Endothelial cell of umbilical vein (primary cell): ENCODE results near the gene HEXIM2. TPM values are rescaled to one million over a fixed set of nuclear protein-coding genes. Genes with fewer than 3 reads are reported as not detected.

Source experiments
- BruUV-seq: library from RNA; stranded (reverse); fragments of 400-500 nt; replicated peaks from 2 replicates; lab custom pipeline; 2021; lab: Mats Ljungman, UMichigan
- CTCF ChIA-PET: fragments of 300-600, 350-600 bp; sonication (Branson Sonifier 250); formaldehyde crosslinking; loops from one replicate; lab custom pipeline; 2021; ENCODE audit warnings: antibody characterized with exemption, inconsistent platforms; lab: Charles Lee
- POLR2A ChIA-PET: fragments of 300-600, 350-600 bp; sonication (Branson Sonifier 250); formaldehyde crosslinking; loops from one replicate; lab custom pipeline; 2021; ENCODE audit warnings: antibody characterized with exemption, inconsistent platforms; lab: Charles Lee
- DNase-seq: peaks from one replicate; pipeline ENCODE4 v3.0.0-alpha.2; 2011; ENCODE audit warnings: low read depth, low spot score
- FAIRE-seq: peaks from 2 replicates; lab custom pipeline; 2011; peaks lifted over from hg19 to GRCh38; lab: Jason Lieb, UNC
- H2AFZ ChIP-seq: 2 replicates; pipeline ENCODE4 v1.6.0; 2012; ENCODE audit warnings: low read depth, low read length, control low read depth, inconsistent platforms
- H3K27ac ChIP-seq: 2 replicates; pipeline ENCODE4 v1.5.1; 2011; ENCODE audit warnings: low read depth, mild to moderate bottlenecking, control low read depth, low read length, moderate library complexity; ENCODE audit not compliant: insufficient read depth
- H3K27me3 ChIP-seq, 2 experiments: 2 replicates each; pipeline versions ENCODE4 v1.6.0 to v1.6.1; 2011; ENCODE audit warnings: low read length in 2 of 2, mixed read lengths in 1 of 2; ENCODE audit not compliant: control insufficient read depth in 2 of 2, insufficient read depth in 2 of 2
- H3K36me3 ChIP-seq, 2 experiments: 2 replicates in 1 of 2; 3 replicates in 1 of 2; pipeline ENCODE4 v1.5.1; 2011; ENCODE audit warnings: low read length in 2 of 2, mild to moderate bottlenecking in 1 of 2, moderate library complexity in 1 of 2; ENCODE audit not compliant: control insufficient read depth in 2 of 2, insufficient read depth in 2 of 2; ENCODE audit errors: extremely low read depth in 1 of 2
- H3K4me1 ChIP-seq: 3 replicates; pipeline ENCODE4 v1.5.1; 2011; ENCODE audit warnings: mild to moderate bottlenecking, low read length; ENCODE audit not compliant: control insufficient read depth, insufficient read depth; ENCODE audit errors: extremely low read depth
- H3K4me2 ChIP-seq: 2 replicates; pipeline ENCODE4 v1.6.1; 2011; ENCODE audit warnings: low read length, control low read depth, mixed read lengths; ENCODE audit not compliant: insufficient read depth
- H3K4me3 ChIP-seq, 3 experiments: fragments of 200-600 bp in 1 of 3; sonication (generic), shearing (Covaris generic) in 1 of 3; replicated peaks in 1 of 3; 2 replicates each; pipeline ENCODE4 v1.5.1; 2011 to 2016; ENCODE audit warnings: control low read depth in 3 of 3, low read length in 3 of 3, mild to moderate bottlenecking in 2 of 3, inconsistent platforms in 1 of 3, low read depth in 1 of 3, moderate library complexity in 1 of 3; ENCODE audit not compliant: insufficient read depth in 1 of 3
- H3K79me2 ChIP-seq: 2 replicates; pipeline ENCODE4 v1.6.0; 2012; ENCODE audit warnings: low read length, inconsistent platforms; ENCODE audit not compliant: control insufficient read depth, insufficient read depth
- H3K9ac ChIP-seq: replicated peaks from 2 replicates; pipeline ENCODE3; 2011; ENCODE audit warnings: low read length, control low read depth; ENCODE audit not compliant: insufficient read depth; ENCODE audit errors: extremely low read depth
- H3K9me1 ChIP-seq: replicated peaks from 3 replicates; pipeline ENCODE4 v1.6.0; 2011; ENCODE audit warnings: mild to moderate bottlenecking, low read length; ENCODE audit not compliant: control insufficient read depth, insufficient read depth; ENCODE audit errors: extremely low read depth
- H3K9me3 ChIP-seq: replicated peaks from 2 replicates; pipeline ENCODE4 v1.5.1; 2012; ENCODE audit warnings: low read length, inconsistent platforms; ENCODE audit not compliant: control insufficient read depth, insufficient read depth
- H4K20me1 ChIP-seq: replicated peaks from 2 replicates; pipeline ENCODE3; 2011; ENCODE audit warnings: mild to moderate bottlenecking, low read length; ENCODE audit not compliant: control insufficient read depth, insufficient read depth; ENCODE audit errors: extremely low read depth
- EZH2 ChIP-seq: IDR thresholded peaks from 2 replicates; pipeline ENCODE4 v1.6.1; 2012; ENCODE audit warnings: borderline replicate concordance, low read depth, mild to moderate bottlenecking, moderate library complexity, low read length, inconsistent platforms; ENCODE audit not compliant: severe bottlenecking
- FOS ChIP-seq: IDR thresholded peaks from 2 replicates; pipeline ENCODE4 v1.6.1; 2011; ENCODE audit warnings: mild to moderate bottlenecking, low read length, moderate library complexity, borderline replicate concordance; ENCODE audit not compliant: insufficient read depth
- GATA2 ChIP-seq: IDR thresholded peaks from 2 replicates; pipeline ENCODE4 v1.7.0; 2011; ENCODE audit warnings: low read depth, mild to moderate bottlenecking, moderate library complexity, mixed read lengths, low read length; ENCODE audit not compliant: insufficient read length, insufficient read depth
- JUN ChIP-seq: IDR thresholded peaks from 2 replicates; pipeline ENCODE4 v1.6.1; 2011; ENCODE audit warnings: borderline replicate concordance, low read depth; ENCODE audit not compliant: insufficient read length, insufficient read depth
- MYC ChIP-seq: IDR thresholded peaks from one replicate; pipeline ENCODE4 v1.6.1; 2011; ENCODE audit warnings: mild to moderate bottlenecking, low read depth, low read length
- POLR2A ChIP-seq: IDR thresholded peaks from 2 replicates; pipeline ENCODE4 v1.6.1; 2012; ENCODE audit warnings: low read depth, mild to moderate bottlenecking, control low read depth, low read length
- POLR2AphosphoS5 ChIP-seq: IDR thresholded peaks from 2 replicates; pipeline ENCODE4 v1.6.1; 2012; ENCODE audit warnings: low read depth, mild to moderate bottlenecking, control low read depth, low read length, moderate library complexity; ENCODE audit not compliant: insufficient read depth
- dilution Hi-C: fragments of 300-500 bp; cut with MboI; formaldehyde crosslinking; loops from one replicate; pipeline ENCODE4 v1.15.0; 2019; ENCODE audit warnings: low sequenced_read_pairs; ENCODE audit not compliant: extremely low pct_ligation_motif_present
- intact Hi-C: fragments of 100-400 bp; cut with micrococcal nuclease; formaldehyde crosslinking; loops from one replicate; pipeline ENCODE4 v1.10.0; 2022
- polyA plus RNA-seq, 4 experiments: library from polyadenylated mRNA; depleted of rRNA in 3 of 4; stranded (reverse) in 3 of 4; unstranded in 1 of 4; fragments of >200 nt; gene quantifications; 2 replicates each; pipeline versions ENCODE4 v1.2.1 to v1.2.3, GENCODE V29; 2011 to 2012; ENCODE audit warnings: missing spikeins in 1 of 4
- total RNA-seq: library from RNA; stranded (reverse); gene quantifications from 2 replicates; pipeline ENCODE4 v1.2.3, GENCODE V29; 2021
- TF ChIP-seq, protein P1 (sequence below): IDR thresholded peaks from 2 replicates; pipeline ENCODE4 v1.6.1; 2011; ENCODE audit not compliant: insufficient read depth, insufficient read length
- TF ChIP-seq, protein P2 (sequence below), 2 donors: IDR thresholded peaks; 1 replicate in 1 of 2; 2 replicates in 1 of 2; pipeline ENCODE4 v1.5.1; 2011; ENCODE audit warnings: low read length in 2 of 2, mild to moderate bottlenecking in 2 of 2, moderate library complexity in 2 of 2, control low read depth in 1 of 2, inconsistent platforms in 1 of 2, low read depth in 1 of 2; ENCODE audit not compliant: insufficient read depth in 1 of 2; ENCODE audit errors: extremely low read depth in 1 of 2

The HEXIM2 gene
- total and polyA plus RNA-seq, 2 donors (not counting 3 experiments of a cell fraction or from before 2014, with no cell fraction given) = 2.9 to 3.8 TPM

DNA sequence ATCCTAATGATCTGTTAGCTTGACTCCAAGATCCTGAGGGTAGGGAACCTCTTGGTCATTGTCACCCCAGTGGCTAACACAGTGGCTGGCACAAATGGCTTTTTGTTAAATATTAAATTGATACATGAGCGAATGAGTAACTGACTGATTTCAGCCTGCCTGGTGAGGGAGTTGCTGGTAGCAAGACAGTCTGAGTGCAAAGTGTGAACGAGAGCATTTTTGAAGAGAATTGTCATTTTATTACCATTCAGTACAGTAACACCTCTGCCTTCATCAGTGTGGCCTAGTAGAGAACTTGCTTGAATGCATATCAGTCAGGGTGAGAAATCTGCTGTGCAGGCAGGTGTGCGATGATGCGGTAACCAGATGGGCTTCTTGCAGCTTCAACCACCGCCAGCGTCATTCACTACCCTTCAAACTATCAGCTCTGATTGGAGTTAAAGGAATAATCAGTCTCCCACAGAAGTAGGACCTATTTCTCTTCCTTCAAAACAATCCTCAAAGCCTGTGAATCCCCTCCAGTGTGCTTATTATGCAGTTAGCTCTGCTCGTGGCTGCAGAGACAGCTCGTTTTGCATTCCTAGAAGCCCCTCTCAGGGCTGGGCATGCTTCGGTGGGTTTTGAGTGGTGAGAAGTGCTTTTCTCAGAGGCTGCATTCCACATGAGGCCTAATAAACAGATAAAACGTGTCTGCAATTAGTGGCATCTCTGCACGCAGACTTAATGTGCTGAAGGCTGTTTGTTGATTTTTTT, 29.0 kb downstream of the HEXIM2 start:
- no peak overlapping the region for H2AFZ ChIP-seq
- no peak for FAIRE-seq
- intact Hi-C loops = no loop called here

More for the DNA sequence above, 29.0 kb downstream of the HEXIM2 start:
- no peak overlapping the region for H3K4me3 ChIP-seq
- H3K4me1 ChIP-seq = no peaks in the 10 kb centered on the region
- H3K27me3 ChIP-seq = no peaks in the 10 kb centered on the region
- dilution Hi-C loops = no loop called here
- no peak overlapping the region for H3K4me2 ChIP-seq
- no peak overlapping the region for H3K9ac ChIP-seq
- H3K9me1 ChIP-seq = no peaks in the 10 kb centered on the region
- CTCF ChIA-PET = interaction anchor here (1.6 to 2.0 kb wide), 2 partner anchors 38 to 55 kb away, joined by 8 to 16 read pairs; partner anchors contain the start of gene ACBD4
- no peak overlapping the region for H3K27ac ChIP-seq
- no peaks in the 10 kb centered on the region for H3K9me3 ChIP-seq
- TF ChIP-seq JUN = no peak
- no peak for TF ChIP-seq POLR2AphosphoS5
- no peak for TF ChIP-seq FOS
- no peak for TF ChIP-seq GATA2
- TF ChIP-seq EZH2 = no peak
- TF ChIP-seq, protein P1, sequence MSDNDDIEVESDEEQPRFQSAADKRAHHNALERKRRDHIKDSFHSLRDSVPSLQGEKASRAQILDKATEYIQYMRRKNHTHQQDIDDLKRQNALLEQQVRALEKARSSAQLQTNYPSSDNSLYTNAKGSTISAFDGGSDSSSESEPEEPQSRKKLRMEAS = no peak
- TF ChIP-seq, protein P2, sequence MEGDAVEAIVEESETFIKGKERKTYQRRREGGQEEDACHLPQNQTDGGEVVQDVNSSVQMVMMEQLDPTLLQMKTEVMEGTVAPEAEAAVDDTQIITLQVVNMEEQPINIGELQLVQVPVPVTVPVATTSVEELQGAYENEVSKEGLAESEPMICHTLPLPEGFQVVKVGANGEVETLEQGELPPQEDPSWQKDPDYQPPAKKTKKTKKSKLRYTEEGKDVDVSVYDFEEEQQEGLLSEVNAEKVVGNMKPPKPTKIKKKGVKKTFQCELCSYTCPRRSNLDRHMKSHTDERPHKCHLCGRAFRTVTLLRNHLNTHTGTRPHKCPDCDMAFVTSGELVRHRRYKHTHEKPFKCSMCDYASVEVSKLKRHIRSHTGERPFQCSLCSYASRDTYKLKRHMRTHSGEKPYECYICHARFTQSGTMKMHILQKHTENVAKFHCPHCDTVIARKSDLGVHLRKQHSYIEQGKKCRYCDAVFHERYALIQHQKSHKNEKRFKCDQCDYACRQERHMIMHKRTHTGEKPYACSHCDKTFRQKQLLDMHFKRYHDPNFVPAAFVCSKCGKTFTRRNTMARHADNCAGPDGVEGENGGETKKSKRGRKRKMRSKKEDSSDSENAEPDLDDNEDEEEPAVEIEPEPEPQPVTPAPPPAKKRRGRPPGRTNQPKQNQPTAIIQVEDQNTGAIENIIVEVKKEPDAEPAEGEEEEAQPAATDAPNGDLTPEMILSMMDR (IDR thresholded peaks at IDR 0.05; ENCODE audit: extremely low read depth in 1 of 2, insufficient read depth in 1 of 2, low read depth in 1 of 2, low read length in 2 of 2) = no peak
- TF ChIP-seq MYC = no peak
- no peak for TF ChIP-seq POLR2A
- no peaks in the 10 kb centered on the region for H3K79me2 ChIP-seq
- H3K36me3 ChIP-seq = no peaks in the 10 kb centered on the region
- no peak for DNase-seq
- POLR2A ChIA-PET = interaction anchor here (1.2 kb wide), 1 partner anchor 42 kb away, joined by 5 read pairs; no protein-coding TSS in a partner anchor
- BruUV-seq = no TSS peak
- no peaks in the 10 kb centered on the region for H4K20me1 ChIP-seq
